Testis (tissue), 2 donors: ENCODE measurements around the gene KCNAB2.

ENCODE experiments used
- CTCF ChIP-seq, 3 experiments: fragments of 450-650 bp in 2 of 3; fragments of 200-600 bp in 1 of 3; sonication (generic) in 1 of 3; IDR thresholded peaks; one replicate each; pipeline ENCODE4 v1.5.1; 2016 to 2019; ENCODE audit warnings: antibody characterized with exemption in 3 of 3, mild to moderate bottlenecking in 2 of 3, moderate library complexity in 1 of 3
- POLR2A ChIP-seq: fragments of 450-650 bp; IDR thresholded peaks from one replicate; pipeline ENCODE4 v1.6.1; 2017; ENCODE audit warnings: antibody characterized with exemption, mild to moderate bottlenecking, moderate library complexity

GRCh38 chr1:6011161-6011945, 34.3 kb upstream of the KCNAB2 start:
- TF ChIP-seq CTCF (IDR thresholded peaks at IDR 0.05) = no peak
- TF ChIP-seq POLR2A = no peak
